Esophagus muscularis mucosa (tissue), 4 donors: ENCODE results near the gene SND1. TPM values are rescaled to one million over a fixed set of nuclear protein-coding genes. Genes with fewer than 3 reads are reported as not detected.

Experiments
- DNase-seq: peaks from one replicate; pipeline ENCODE4 v3.0.0-alpha.2; 2017; ENCODE audit errors: extremely low spot score
- H3K27ac ChIP-seq, 4 donors: fragments of 200-600 bp; sonication (generic); replicated peaks in 1 of 4; 1 replicate in 3 of 4; 2 replicates in 1 of 4; pipeline ENCODE4 v1.5.1; 2016 to 2019; ENCODE audit warnings: mild to moderate bottlenecking in 1 of 4
- H3K27me3 ChIP-seq, 4 donors: fragments of 200-600 bp; sonication (generic); one replicate each; pipeline versions ENCODE4 v1.5.1 to v1.6.0; 2016 to 2019
- H3K36me3 ChIP-seq, 4 donors: fragments of 200-600 bp; sonication (generic); one replicate each; pipeline ENCODE4 v1.5.1; 2016 to 2019
- H3K4me1 ChIP-seq, 4 donors: fragments of 200-600 bp; sonication (generic); one replicate each; pipeline ENCODE4 v1.5.1; 2016 to 2019
- H3K4me3 ChIP-seq, 4 donors: fragments of 200-600 bp; sonication (generic); 1 replicate in 2 of 4; 2 replicates in 2 of 4; pipeline ENCODE4 v1.5.1; 2016 to 2019; ENCODE audit warnings: mild to moderate bottlenecking in 4 of 4, moderate library complexity in 1 of 4
- H3K9me3 ChIP-seq, 4 donors: fragments of 200-600 bp; sonication (generic); 1 replicate in 3 of 4; 2 replicates in 1 of 4; pipeline ENCODE4 v1.5.1; 2016 to 2019
- EP300 ChIP-seq: sonication (generic); formaldehyde crosslinking; IDR thresholded peaks from one replicate; pipeline ENCODE4 v1.6.1; 2017; ENCODE audit warnings: antibody characterized with exemption
- POLR2A ChIP-seq: fragments of 450-650 bp; IDR thresholded peaks from one replicate; pipeline ENCODE4 v1.6.1; 2017; ENCODE audit warnings: antibody characterized with exemption, moderate library complexity, mild to moderate bottlenecking, low read depth
- POLR2AphosphoS5 ChIP-seq, 2 donors: sonication (generic); formaldehyde crosslinking; IDR thresholded peaks; one replicate each; pipeline ENCODE4 v1.6.1; 2017; ENCODE audit warnings: antibody characterized with exemption in 2 of 2
- WGBS: methylation state at CpG from one replicate; pipeline ENCODE4 v1.1.5; 2018; 5-methylcytosine and 5-hydroxymethylcytosine counted together
- intact Hi-C: fragments of 100-400 bp; cut with DNase I; formaldehyde crosslinking; loops from one replicate; pipeline ENCODE4 v1.15.1; 2023
- total RNA-seq, 4 donors: library from RNA; depleted of rRNA; stranded (reverse); fragments of >200 nt; gene quantifications; one replicate each; pipeline versions ENCODE4 v1.1.0 to v1.2.1, GENCODE V29; 2016
- TF ChIP-seq, protein P1 (sequence below), 3 experiments: fragments of 200-600 bp in 2 of 3; fragments of 450-650 bp in 1 of 3; sonication (generic) in 2 of 3; IDR thresholded peaks; one replicate each; pipeline ENCODE4 v1.5.1; 2017 to 2019; ENCODE audit warnings: antibody characterized with exemption in 3 of 3, mild to moderate bottlenecking in 2 of 3, moderate library complexity in 1 of 3

Gene SND1
- total RNA-seq, 4 donors from 2014 or later: 71.4 to 91.2 (median 81.3) TPM

DNA sequence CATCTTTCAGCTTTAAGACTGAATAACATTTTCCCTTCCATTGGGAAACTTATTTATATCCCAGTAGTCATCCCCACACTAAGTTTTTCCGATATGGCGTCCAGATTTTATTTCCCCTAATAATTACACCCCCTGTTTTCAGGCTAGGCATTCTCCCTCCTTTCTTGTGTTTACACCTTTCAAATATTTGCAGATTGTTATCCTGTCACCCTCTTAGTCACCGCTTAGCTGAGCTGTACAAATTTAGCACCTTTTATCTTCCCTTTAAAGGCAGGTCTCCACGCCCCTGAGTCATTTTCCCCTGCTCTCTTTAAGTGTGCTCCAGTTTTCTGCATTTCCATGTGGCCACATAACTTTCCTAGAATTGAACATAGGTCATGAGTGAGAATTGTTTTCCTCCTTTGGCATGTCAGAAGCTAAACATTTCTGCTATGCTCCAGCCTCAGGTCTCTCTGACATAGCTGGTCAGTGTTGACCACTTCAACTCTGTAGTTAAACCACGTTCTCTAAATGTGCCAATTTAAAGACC is 331.9 kb downstream of the SND1 start:
- Histone ChIP-seq H3K27me3 (no peaks in the 10 kb centered on the region), H3K27ac (no peak overlapping the region), H3K4me1 (peaks cover 9 to 28% (median 17%) of the 10 kb centered on the region in 4 donors), H3K9me3 (no peaks in the 10 kb centered on the region), H3K4me3 (no peak overlapping the region), H3K36me3 (no peaks in the 10 kb centered on the region)
- TF ChIP-seq POLR2A (no peak), POLR2AphosphoS5 (IDR thresholded peaks at IDR 0.05) (no peak), EP300 (no peak)
- TF ChIP-seq, protein P1, sequence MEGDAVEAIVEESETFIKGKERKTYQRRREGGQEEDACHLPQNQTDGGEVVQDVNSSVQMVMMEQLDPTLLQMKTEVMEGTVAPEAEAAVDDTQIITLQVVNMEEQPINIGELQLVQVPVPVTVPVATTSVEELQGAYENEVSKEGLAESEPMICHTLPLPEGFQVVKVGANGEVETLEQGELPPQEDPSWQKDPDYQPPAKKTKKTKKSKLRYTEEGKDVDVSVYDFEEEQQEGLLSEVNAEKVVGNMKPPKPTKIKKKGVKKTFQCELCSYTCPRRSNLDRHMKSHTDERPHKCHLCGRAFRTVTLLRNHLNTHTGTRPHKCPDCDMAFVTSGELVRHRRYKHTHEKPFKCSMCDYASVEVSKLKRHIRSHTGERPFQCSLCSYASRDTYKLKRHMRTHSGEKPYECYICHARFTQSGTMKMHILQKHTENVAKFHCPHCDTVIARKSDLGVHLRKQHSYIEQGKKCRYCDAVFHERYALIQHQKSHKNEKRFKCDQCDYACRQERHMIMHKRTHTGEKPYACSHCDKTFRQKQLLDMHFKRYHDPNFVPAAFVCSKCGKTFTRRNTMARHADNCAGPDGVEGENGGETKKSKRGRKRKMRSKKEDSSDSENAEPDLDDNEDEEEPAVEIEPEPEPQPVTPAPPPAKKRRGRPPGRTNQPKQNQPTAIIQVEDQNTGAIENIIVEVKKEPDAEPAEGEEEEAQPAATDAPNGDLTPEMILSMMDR (IDR thresholded peaks at IDR 0.05): no peak
- intact Hi-C loops: no loop called here
- 70% methylated on average over 5 of the region's 5 CpGs for WGBS
- no peak for DNase-seq

GRCh38 chr7:127986581-127987521 is 334.9 kb downstream of the SND1 start:
- TF ChIP-seq, protein P1 (IDR thresholded peaks at IDR 0.05): no peak
- peaks cover 0 to 13% (median 9%) of the 10 kb centered on the region in 4 donors for H3K36me3 ChIP-seq
- H3K4me3 ChIP-seq: no peak overlapping the region
- WGBS: 74% methylated on average over 4 of the region's 4 CpGs
- H3K27ac ChIP-seq: no peak overlapping the region
- H3K9me3 ChIP-seq: no peaks in the 10 kb centered on the region
- H3K4me1 ChIP-seq: peaks cover 11 to 34% (median 17%) of the 10 kb centered on the region in 4 donors
- DNase-seq: no peak
- intact Hi-C loops: no loop called here
- H3K27me3 ChIP-seq: no peaks in the 10 kb centered on the region

DNA sequence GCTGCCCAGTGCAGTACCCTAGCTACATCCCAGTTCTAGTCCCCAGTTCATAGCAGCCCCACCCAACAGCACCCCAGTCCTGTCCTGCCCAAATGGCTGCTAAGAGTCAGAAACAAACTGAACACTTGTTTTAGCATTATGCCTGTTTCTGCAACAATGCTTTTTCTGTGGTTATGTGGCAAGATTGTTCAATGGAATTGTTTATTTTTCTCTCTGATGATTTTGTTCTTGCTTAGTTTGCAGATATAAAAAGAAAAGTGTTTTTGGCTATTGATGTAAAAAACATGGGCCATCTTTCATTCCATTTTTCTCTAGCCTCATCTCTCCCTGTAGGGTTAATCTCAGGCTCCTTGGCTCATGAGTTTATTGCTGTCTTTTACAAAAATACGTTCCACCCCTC is 336.8 kb downstream of the SND1 start:
- Histone ChIP-seq H3K36me3 (peaks cover 0 to 28% (median 12%) of the 10 kb centered on the region in 4 donors), H3K4me1 (peaks cover 5 to 34% (median 15%) of the 10 kb centered on the region in 4 donors), H3K27me3 (no peaks in the 10 kb centered on the region), H3K9me3 (no peaks in the 10 kb centered on the region), H3K27ac (no peak overlapping the region), H3K4me3 (no peak overlapping the region)
- TF ChIP-seq, protein P1 (IDR thresholded peaks at IDR 0.05): no peak
- TF ChIP-seq POLR2A (no peak), POLR2AphosphoS5 (IDR thresholded peaks at IDR 0.05) (no peak), EP300 (no peak)
- DNase-seq: no peak
- WGBS: 86% methylated on average over 1 of the region's 1 CpG
- intact Hi-C loops: no loop called here

DNA sequence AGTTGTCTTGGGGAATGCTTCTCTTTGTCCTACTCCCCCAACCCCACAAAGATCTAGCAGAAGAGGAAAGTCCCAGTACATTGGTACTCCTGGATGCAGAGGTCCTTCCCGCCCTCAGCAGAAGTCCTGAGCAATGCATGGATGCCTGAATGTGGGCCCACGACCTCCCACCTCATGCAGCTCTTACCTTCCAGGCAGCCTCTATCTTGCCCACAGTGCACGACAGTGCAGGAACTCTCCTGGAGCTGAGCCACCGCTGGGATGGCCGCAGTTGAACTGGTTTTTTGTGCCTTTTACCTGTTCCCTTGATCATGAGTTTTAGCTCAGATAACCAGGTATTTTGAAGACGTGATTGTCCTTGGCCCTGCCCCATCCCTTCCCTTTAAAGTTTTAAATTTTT is 341.3 kb downstream of the SND1 start:
- Histone ChIP-seq H3K36me3 (peaks cover 0 to 30% (median 12%) of the 10 kb centered on the region in 4 donors), H3K4me3 (no peak overlapping the region), H3K9me3 (no peaks in the 10 kb centered on the region), H3K27ac (no peak overlapping the region), H3K4me1 (peaks cover 34 to 42% (median 38%) of the 10 kb centered on the region in 4 donors), H3K27me3 (no peaks in the 10 kb centered on the region)
- intact Hi-C loops: no loop called here
- 96% methylated on average over 6 of the region's 6 CpGs for WGBS
- TF ChIP-seq, protein P1 (IDR thresholded peaks at IDR 0.05): no peak
- TF ChIP-seq EP300: no peak
- no peak for TF ChIP-seq POLR2AphosphoS5 (IDR thresholded peaks at IDR 0.05)
- no peak for TF ChIP-seq POLR2A
- no peak for DNase-seq
